Stomach (tissue), 9 donors: Measurements from ENCODE around the gene RASA3. TPM values are rescaled to one million over a fixed set of nuclear protein-coding genes. Genes with fewer than 3 reads are reported as not detected.
A peak's percentile ranks its signal among the peaks of the same experiment; 100 is the strongest.
"Not testable (repeated sequence)": the region's sequence is repeated elsewhere in the genome, so short reads cannot be mapped to it uniquely, and the experiment has no call there.

Source experiments
- DNase-seq, 2 donors: peaks; one replicate each; pipeline versions ENCODE4 v3.0.0 to v3.0.0-alpha.2; 2013 to 2019
- H3K27ac ChIP-seq, 5 donors: fragments of 200-600 bp in 4 of 5; sonication (generic) in 4 of 5; one replicate each; pipeline ENCODE4 v1.5.1; 2013 to 2019; ENCODE audit warnings: mild to moderate bottlenecking in 1 of 5, moderate library complexity in 1 of 5
- H3K27me3 ChIP-seq, 3 donors: fragments of 200-600 bp; sonication (generic); one replicate each; pipeline ENCODE4 v1.5.1; 2017 to 2019; ENCODE audit warnings: mixed run types in 1 of 3
- H3K36me3 ChIP-seq, 4 donors: fragments of 200-600 bp; sonication (generic); 1 replicate in 3 of 4; 2 replicates in 1 of 4; pipeline ENCODE4 v1.5.1; 2016 to 2019
- H3K4me1 ChIP-seq, 4 donors: fragments of 200-600 bp; sonication (generic); one replicate each; pipeline ENCODE4 v1.5.1; 2016 to 2019
- H3K4me3 ChIP-seq, 4 donors: fragments of 200-600 bp; sonication (generic) in 3 of 4; one replicate each; pipeline ENCODE4 v1.5.1; 2016 to 2019; ENCODE audit warnings: mild to moderate bottlenecking in 1 of 4
- H3K9me3 ChIP-seq, 4 donors: fragments of 200-600 bp; sonication (generic); one replicate each; pipeline ENCODE4 v1.5.1; 2016 to 2019
- CTCF ChIP-seq, 7 experiments: fragments of 450-650 bp in 4 of 7; fragments of 200-600 bp in 3 of 7; sonication (generic) in 3 of 7; IDR thresholded peaks; one replicate each; pipeline ENCODE4 v1.5.1; 2016 to 2019; ENCODE audit warnings: antibody characterized with exemption in 7 of 7, control low read depth in 2 of 7, mild to moderate bottlenecking in 1 of 7
- EP300 ChIP-seq: sonication (generic); formaldehyde crosslinking; IDR thresholded peaks from one replicate; pipeline ENCODE4 v1.6.1; 2017; ENCODE audit warnings: antibody characterized with exemption
- POLR2A ChIP-seq, 4 donors: fragments of 450-650 bp; IDR thresholded peaks; one replicate each; pipeline ENCODE4 v1.6.1; 2016; ENCODE audit warnings: antibody characterized with exemption in 4 of 4, control low read depth in 2 of 4, mild to moderate bottlenecking in 1 of 4, moderate library complexity in 1 of 4
- POLR2AphosphoS5 ChIP-seq, 3 donors: sonication (generic); formaldehyde crosslinking; IDR thresholded peaks; one replicate each; pipeline ENCODE4 v1.6.1; 2016; ENCODE audit warnings: antibody characterized with exemption in 3 of 3
- WGBS, 5 donors: extraction: QIAGEN DNeasy Blood & Tissue Kit in 3 of 5; methylation state at CpG; one replicate each; pipeline versions ENCODE4 v1.1.5 to v1.1.7; 2013 to 2018; 5-methylcytosine and 5-hydroxymethylcytosine counted together
- intact Hi-C: fragments of 100-400 bp; cut with DNase I; formaldehyde crosslinking; loops from one replicate; pipeline ENCODE4 v1.15.1; 2023; ENCODE audit warnings: low total_unique reads
- polyA plus RNA-seq, 3 donors: library from polyadenylated mRNA; stranded (reverse); fragments of 200-250 nt; gene quantifications; one replicate each; pipeline ENCODE4 v1.2.3, GENCODE V29; 2013
- total RNA-seq, 5 donors: library from RNA; depleted of rRNA; stranded (reverse); fragments of >200 nt; gene quantifications; one replicate each; pipeline versions ENCODE4 v1.1.0 to v1.2.3, GENCODE V29; 2014 to 2016
- donor health status: healthy with polysubstance abuse.
- donor health status: Bipolar disorder and iron deficiency.
- donor health status: healthy.

The RASA3 gene
- total and polyA plus RNA-seq, 8 donors = 3.7 to 22.3 (median 7.9) TPM

- WGBS, 5 donors = 62 to 77% (median 73%) methylated on average over 16 of the region's 16 CpGs
- Histone ChIP-seq H3K27me3 (peaks cover 0 to 51% (median 0%) of the 10 kb centered on the region in 3 donors), H3K9me3 (no peaks in the 10 kb centered on the region), H3K27ac (peak overlapping the region in 1 of 5 donors; percentile 22), H3K4me1 (peaks cover 4 to 33% (median 23%) of the 10 kb centered on the region in 4 donors), H3K4me3 (no peak overlapping the region), H3K36me3 (no peaks in the 10 kb centered on the region)
- no peak for DNase-seq
- intact Hi-C loops = no loop called here
- TF ChIP-seq CTCF (IDR thresholded peaks at IDR 0.05) (no peak), POLR2AphosphoS5 (IDR thresholded peaks at IDR 0.05) (no peak), POLR2A (IDR thresholded peaks at IDR 0.05) (no peak), EP300 (no peak)
Measured at GRCh38 chr13:114162533-114162922, 30.1 kb upstream of the RASA3 start.

- 27 to 34% (median 31%) methylated on average over 31 to 32 of the region's 32 CpGs for WGBS, 5 donors
- H3K27ac ChIP-seq = peak overlapping the region in 3 of 5 donors; percentile 12 to 24 (median 22)
- peak overlapping the region in 1 of 4 donors; percentile 6 for H3K4me3 ChIP-seq
- no peak for TF ChIP-seq EP300
- TF ChIP-seq CTCF (IDR thresholded peaks at IDR 0.05) = no peak
- no peak for TF ChIP-seq POLR2AphosphoS5 (IDR thresholded peaks at IDR 0.05)
- TF ChIP-seq POLR2A (IDR thresholded peaks at IDR 0.05) = no peak
- intact Hi-C loops = no loop called here
- DNase-seq = peak; percentile 59 to 76
- H3K36me3 ChIP-seq = no peaks in the 10 kb centered on the region
- H3K4me1 ChIP-seq = peaks cover 4 to 30% (median 22%) of the 10 kb centered on the region in 4 donors
- peaks cover 0 to 51% (median 0%) of the 10 kb centered on the region in 3 donors for H3K27me3 ChIP-seq
- no peaks in the 10 kb centered on the region for H3K9me3 ChIP-seq
Measured at GRCh38 chr13:114161644-114162532, 29.5 kb upstream of the RASA3 start.

GRCh38 chr13:114161028-114161556 is 28.7 kb upstream of the RASA3 start:
- WGBS, 5 donors = 92 to 95% (median 93%) methylated on average over 47 of the region's 47 CpGs
- Histone ChIP-seq H3K36me3 (no peaks in the 10 kb centered on the region), H3K27me3 (peaks cover 0 to 48% (median 0%) of the 10 kb centered on the region in 3 donors), H3K4me3 (no peak overlapping the region), H3K4me1 (peaks cover under 1 to 22% (median 15%) of the 10 kb centered on the region in 4 donors), H3K9me3 (no peaks in the 10 kb centered on the region), H3K27ac (no peak overlapping the region)
- intact Hi-C loops = no loop called here
- DNase-seq = no peak
- TF ChIP-seq CTCF (IDR thresholded peaks at IDR 0.05) (no peak), POLR2AphosphoS5 (IDR thresholded peaks at IDR 0.05) (no peak), EP300 (no peak), POLR2A (IDR thresholded peaks at IDR 0.05) (no peak)

- DNase-seq, H3K9me3 ChIP-seq, H3K27ac ChIP-seq, H3K36me3 ChIP-seq, H3K4me3 ChIP-seq, intact Hi-C loops: not testable (repeated sequence)
- Histone ChIP-seq H3K27me3 (peaks cover 0 to 29% (median 0%) of the 10 kb centered on the region in 3 donors), H3K4me1 (peaks cover 0 to 15% (median 13%) of the 10 kb centered on the region in 4 donors)
- 81 to 88% (median 85%) methylated on average over 13 of the region's 13 CpGs for WGBS, 5 donors
Measured at GRCh38 chr13:114158869-114159666, 26.6 kb upstream of the RASA3 start.
